Measurements from ENCODE around the gene NEB.

NEB gene

DNA sequence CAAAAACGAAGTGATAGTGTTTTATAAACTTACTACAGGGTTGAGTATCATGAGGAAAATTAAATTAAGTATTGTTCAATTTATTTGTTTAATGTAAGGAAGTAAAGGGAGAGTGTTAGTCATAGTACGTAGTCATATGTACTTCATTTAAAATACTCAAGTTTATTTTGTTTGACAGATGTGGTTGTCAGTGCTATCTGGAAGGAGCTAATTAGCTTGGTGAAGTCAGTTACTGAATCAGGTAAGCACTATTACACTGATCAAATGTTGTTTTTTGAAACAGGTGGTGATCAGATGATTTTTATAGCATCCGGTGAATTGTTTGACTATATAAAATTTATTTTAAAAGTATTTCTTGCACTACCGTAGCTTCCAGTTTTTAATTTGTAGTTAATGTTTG, 295.8 kb downstream of the NEB start:
- DNase-seq = no peak

DNA sequence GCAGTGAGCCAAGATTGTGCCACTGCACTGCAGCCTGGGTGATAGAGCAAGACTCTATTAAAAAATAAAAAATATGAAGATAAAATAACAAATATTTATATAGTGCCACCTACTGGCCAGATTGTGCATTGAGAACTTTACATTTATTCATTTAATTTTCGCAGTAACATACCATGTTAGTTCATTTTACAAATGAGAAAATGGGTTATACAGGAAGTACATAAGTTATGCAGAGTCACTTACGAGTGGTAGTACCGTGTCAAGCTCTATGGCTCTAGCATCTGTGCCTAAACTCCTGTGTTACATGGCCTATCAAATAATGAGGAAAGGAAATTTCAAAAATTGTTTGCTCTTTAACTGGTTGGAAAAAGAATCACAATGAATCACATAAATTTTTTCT, 296.6 kb downstream of the NEB start:
- DNase-seq = no peak
